Esophagus muscularis mucosa (tissue), 4 donors: ENCODE results near the gene TRAPPC6A. TPM values are rescaled to one million over a fixed set of nuclear protein-coding genes. Genes with fewer than 3 reads are reported as not detected.

Experiments used
- DNase-seq: peaks from one replicate; pipeline ENCODE4 v3.0.0-alpha.2; 2017; ENCODE audit errors: extremely low spot score
- H3K27ac ChIP-seq, 4 donors: fragments of 200-600 bp; sonication (generic); replicated peaks in 1 of 4; 1 replicate in 3 of 4; 2 replicates in 1 of 4; pipeline ENCODE4 v1.5.1; 2016 to 2019; ENCODE audit warnings: mild to moderate bottlenecking in 1 of 4
- H3K27me3 ChIP-seq, 4 donors: fragments of 200-600 bp; sonication (generic); one replicate each; pipeline versions ENCODE4 v1.5.1 to v1.6.0; 2016 to 2019
- H3K36me3 ChIP-seq, 4 donors: fragments of 200-600 bp; sonication (generic); one replicate each; pipeline ENCODE4 v1.5.1; 2016 to 2019
- H3K4me1 ChIP-seq, 4 donors: fragments of 200-600 bp; sonication (generic); one replicate each; pipeline ENCODE4 v1.5.1; 2016 to 2019
- H3K4me3 ChIP-seq, 4 donors: fragments of 200-600 bp; sonication (generic); 1 replicate in 2 of 4; 2 replicates in 2 of 4; pipeline ENCODE4 v1.5.1; 2016 to 2019; ENCODE audit warnings: mild to moderate bottlenecking in 4 of 4, moderate library complexity in 1 of 4
- H3K9me3 ChIP-seq, 4 donors: fragments of 200-600 bp; sonication (generic); 1 replicate in 3 of 4; 2 replicates in 1 of 4; pipeline ENCODE4 v1.5.1; 2016 to 2019
- CTCF ChIP-seq, 3 experiments: fragments of 200-600 bp in 2 of 3; fragments of 450-650 bp in 1 of 3; sonication (generic) in 2 of 3; IDR thresholded peaks; one replicate each; pipeline ENCODE4 v1.5.1; 2017 to 2019; ENCODE audit warnings: antibody characterized with exemption in 3 of 3, mild to moderate bottlenecking in 2 of 3, moderate library complexity in 1 of 3
- EP300 ChIP-seq: sonication (generic); formaldehyde crosslinking; IDR thresholded peaks from one replicate; pipeline ENCODE4 v1.6.1; 2017; ENCODE audit warnings: antibody characterized with exemption
- POLR2A ChIP-seq: fragments of 450-650 bp; IDR thresholded peaks from one replicate; pipeline ENCODE4 v1.6.1; 2017; ENCODE audit warnings: antibody characterized with exemption, moderate library complexity, mild to moderate bottlenecking, low read depth
- POLR2AphosphoS5 ChIP-seq, 2 donors: sonication (generic); formaldehyde crosslinking; IDR thresholded peaks; one replicate each; pipeline ENCODE4 v1.6.1; 2017; ENCODE audit warnings: antibody characterized with exemption in 2 of 2
- WGBS: methylation state at CpG from one replicate; pipeline ENCODE4 v1.1.5; 2018; 5-methylcytosine and 5-hydroxymethylcytosine counted together
- intact Hi-C: fragments of 100-400 bp; cut with DNase I; formaldehyde crosslinking; loops from one replicate; pipeline ENCODE4 v1.15.1; 2023
- total RNA-seq, 4 donors: library from RNA; depleted of rRNA; stranded (reverse); fragments of >200 nt; gene quantifications; one replicate each; pipeline versions ENCODE4 v1.1.0 to v1.2.1, GENCODE V29; 2016

Gene TRAPPC6A
- total RNA-seq, 4 donors from 2014 or later = 18.3 to 27.0 (median 19.4) TPM

- H3K4me1 ChIP-seq = peaks cover 8 to 35% (median 25%) of the 10 kb centered on the region in 4 donors
- intact Hi-C loops = no loop called here
- DNase-seq = no peak
- no peak overlapping the region for H3K4me3 ChIP-seq
- H3K36me3 ChIP-seq = no peaks in the 10 kb centered on the region
- H3K9me3 ChIP-seq = no peaks in the 10 kb centered on the region
- TF ChIP-seq CTCF (IDR thresholded peaks at IDR 0.05) (no peak), POLR2A (no peak), POLR2AphosphoS5 (IDR thresholded peaks at IDR 0.05) (no peak), EP300 (no peak)
- peaks cover 0 to 95% (median 34%) of the 10 kb centered on the region in 4 donors for H3K27me3 ChIP-seq
- 62% methylated on average over 6 of the region's 6 CpGs for WGBS
- H3K27ac ChIP-seq = no peak overlapping the region
Measured at GRCh38 chr19:45216667-45217066, 38.6 kb upstream of the TRAPPC6A start.

- 16% methylated on average over 24 of the region's 35 CpGs for WGBS
- intact Hi-C loops = no loop called here
- Histone ChIP-seq H3K4me1 (peaks cover 11 to 38% (median 29%) of the 10 kb centered on the region in 4 donors), H3K4me3 (no peak overlapping the region), H3K9me3 (no peaks in the 10 kb centered on the region), H3K27me3 (peaks cover 0 to 94% (median 34%) of the 10 kb centered on the region in 4 donors), H3K36me3 (no peaks in the 10 kb centered on the region), H3K27ac (peak overlapping the region in 1 of 4 donors; percentile 36)
- no peak for DNase-seq
- TF ChIP-seq POLR2A = no peak
- no peak for TF ChIP-seq POLR2AphosphoS5 (IDR thresholded peaks at IDR 0.05)
- TF ChIP-seq CTCF (IDR thresholded peaks at IDR 0.05) = no peak
- TF ChIP-seq EP300 = no peak
Measured at GRCh38 chr19:45215391-45216191, 37.6 kb upstream of the TRAPPC6A start.

GRCh38 chr19:45213031-45213430 is 35.0 kb upstream of the TRAPPC6A start:
- H3K9me3 ChIP-seq = no peaks in the 10 kb centered on the region
- intact Hi-C loops = no loop called here
- DNase-seq = no peak
- no peaks in the 10 kb centered on the region for H3K36me3 ChIP-seq
- peaks cover 0 to 73% (median 27%) of the 10 kb centered on the region in 4 donors for H3K27me3 ChIP-seq
- H3K4me3 ChIP-seq = no peak overlapping the region
- peak overlapping the region in 2 of 4 donors; percentile 22 to 23 for H3K27ac ChIP-seq
- peaks cover 11 to 38% (median 29%) of the 10 kb centered on the region in 4 donors for H3K4me1 ChIP-seq
- TF ChIP-seq EP300 (no peak), POLR2AphosphoS5 (IDR thresholded peaks at IDR 0.05) (no peak), POLR2A (no peak), CTCF (IDR thresholded peaks at IDR 0.05) (no peak)
- 77% methylated on average over 22 of the region's 23 CpGs for WGBS

- WGBS = 23% methylated on average over 13 of the region's 17 CpGs
- intact Hi-C loops = no loop called here
- H3K4me3 ChIP-seq = no peak overlapping the region
- H3K9me3 ChIP-seq = no peaks in the 10 kb centered on the region
- H3K27me3 ChIP-seq = peaks cover 0 to 61% (median 16%) of the 10 kb centered on the region in 4 donors
- peak overlapping the region in 2 of 4 donors; percentile 22 to 27 for H3K27ac ChIP-seq
- H3K36me3 ChIP-seq = no peaks in the 10 kb centered on the region
- TF ChIP-seq POLR2AphosphoS5 (IDR thresholded peaks at IDR 0.05) (peak in 1 of 2 donors; percentile 29), POLR2A (no peak)
- peaks cover 8 to 29% (median 20%) of the 10 kb centered on the region in 4 donors for H3K4me1 ChIP-seq
- no peak for DNase-seq
Measured at GRCh38 chr19:45211751-45212381, 33.8 kb upstream of the TRAPPC6A start.

GRCh38 chr19:45206328-45206727 is 28.3 kb upstream of the TRAPPC6A start:
- TF ChIP-seq CTCF (IDR thresholded peaks at IDR 0.05) (no peak), POLR2AphosphoS5 (IDR thresholded peaks at IDR 0.05) (no peak), POLR2A (no peak), EP300 (no peak)
- H3K4me3 ChIP-seq = no peak overlapping the region
- H3K27ac ChIP-seq = no peak overlapping the region
- H3K9me3 ChIP-seq = no peaks in the 10 kb centered on the region
- DNase-seq = no peak
- WGBS = 89% methylated on average over 3 of the region's 3 CpGs
- peaks cover 0 to 8% (median 0%) of the 10 kb centered on the region in 4 donors for H3K27me3 ChIP-seq
- H3K36me3 ChIP-seq = no peaks in the 10 kb centered on the region
- intact Hi-C loops = no loop called here
- H3K4me1 ChIP-seq = peaks cover 0 to 2% (median 0%) of the 10 kb centered on the region in 4 donors
